B cell (primary cell): ENCODE measurements around the gene LRIT2. TPM values are rescaled to one million over a fixed set of nuclear protein-coding genes. Genes with fewer than 3 reads are reported as not detected.
"Not testable (repeated sequence)": the region's sequence is repeated elsewhere in the genome, so short reads cannot be mapped to it uniquely, and the experiment has no call there.

ENCODE experiments used
- ATAC-seq: fragments of 200-7000 bp; cut with Tn5 transposase; one replicate; pipeline ENCODE4 v1.10.0; 2021; ENCODE audit warnings: low read depth, mild to moderate bottlenecking, moderate number of reproducible peaks, moderate library complexity
- CTCF ChIA-PET: fragments of 350-600 bp; sonication (Branson Sonifier 250); formaldehyde crosslinking; loops from one replicate; lab custom pipeline; 2021; ENCODE audit warnings: antibody characterized with exemption, inconsistent platforms; lab: Charles Lee
- POLR2A ChIA-PET: fragments of 350-600 bp; sonication (Branson Sonifier 250); formaldehyde crosslinking; loops from one replicate; lab custom pipeline; 2021; ENCODE audit warnings: antibody characterized with exemption; lab: Charles Lee
- DNase-seq: peaks from one replicate; pipeline ENCODE4 v3.0.0; 2013
- H2AFZ ChIP-seq: 2 replicates; pipeline ENCODE4 v1.6.1; 2012; ENCODE audit warnings: mild to moderate bottlenecking, low read depth, low read length; ENCODE audit not compliant: insufficient read depth, poor library complexity, severe bottlenecking
- H3K27ac ChIP-seq, 2 donors: 1 replicate in 1 of 2; 2 replicates in 1 of 2; pipeline ENCODE4 v1.5.1; 2012 to 2013; ENCODE audit warnings: low read length in 2 of 2, mild to moderate bottlenecking in 2 of 2, moderate library complexity in 1 of 2
- H3K27me3 ChIP-seq, 4 experiments: fragments of 200-600 bp in 1 of 4; sonication (generic) in 1 of 4; replicated peaks in 1 of 4; 1 replicate in 2 of 4; 2 replicates in 2 of 4; pipeline versions ENCODE4 v1.6.1 to v1.7.0; 2013 to 2016; ENCODE audit warnings: low read length in 3 of 4, mild to moderate bottlenecking in 2 of 4, mixed read lengths in 1 of 4, moderate library complexity in 1 of 4; ENCODE audit not compliant: insufficient read depth in 4 of 4, control insufficient read depth in 3 of 4; ENCODE audit errors: control extremely low read depth in 1 of 4
- H3K36me3 ChIP-seq, 2 experiments: replicated peaks in 1 of 2; 1 replicate in 1 of 2; 2 replicates in 1 of 2; pipeline versions ENCODE4 v1.6.1 to v1.7.1; 2013; ENCODE audit warnings: low read length in 1 of 2; ENCODE audit not compliant: insufficient read depth in 2 of 2, control insufficient read depth in 1 of 2; ENCODE audit errors: control extremely low read depth in 1 of 2, extremely low read depth in 1 of 2
- H3K4me1 ChIP-seq, 2 donors: fragments of 200-600 bp in 1 of 2; sonication (generic) in 1 of 2; 1 replicate in 1 of 2; 2 replicates in 1 of 2; pipeline versions ENCODE4 v1.5.1 to v1.6.1; 2013 to 2017; ENCODE audit warnings: low read length in 2 of 2; ENCODE audit not compliant: control insufficient read depth in 2 of 2, insufficient read depth in 2 of 2
- H3K4me2 ChIP-seq: replicated peaks from 2 replicates; pipeline ENCODE3; 2012; ENCODE audit warnings: mild to moderate bottlenecking, low read depth, low read length; ENCODE audit not compliant: poor library complexity, severe bottlenecking
- H3K4me3 ChIP-seq, 5 experiments: fragments of 200-600 bp in 1 of 5; sonication (generic) in 1 of 5; 1 replicate in 3 of 5; 2 replicates in 2 of 5; pipeline versions ENCODE4 v1.5.1 to v1.7.0; 2011 to 2016; ENCODE audit warnings: low read length in 4 of 5, mild to moderate bottlenecking in 4 of 5, low read depth in 2 of 5, control low read depth in 1 of 5, moderate library complexity in 1 of 5; ENCODE audit not compliant: insufficient read depth in 1 of 5; ENCODE audit errors: control extremely low read depth in 1 of 5, extremely low read depth in 1 of 5
- H3K79me2 ChIP-seq: fragments of 200-600 bp; sonication (generic); one replicate; pipeline ENCODE4 v1.6.0; 2016; ENCODE audit warnings: low read length; ENCODE audit not compliant: control insufficient read depth, insufficient read depth
- H3K9ac ChIP-seq: fragments of 200-600 bp; sonication (generic); 2 replicates; pipeline ENCODE4 v1.6.1; 2017; ENCODE audit warnings: mild to moderate bottlenecking, low read length, moderate library complexity
- H3K9me3 ChIP-seq, 3 donors: one replicate each; pipeline versions ENCODE4 v1.6.1 to v1.7.1; 2013; ENCODE audit warnings: low read length in 2 of 3; ENCODE audit not compliant: control insufficient read depth in 2 of 3, insufficient read depth in 1 of 3; ENCODE audit errors: control extremely low read depth in 1 of 3
- H4K20me1 ChIP-seq: 2 replicates; pipeline ENCODE4 v1.6.0; 2012; ENCODE audit warnings: mild to moderate bottlenecking, low read length; ENCODE audit not compliant: insufficient read depth, control insufficient read depth, poor library complexity, severe bottlenecking
- H3K27ac Mint-ChIP-seq: one replicate; pipeline ENCODE4 v1.8.0; 2021; ENCODE audit warnings: mixed read lengths
- H3K27me3 Mint-ChIP-seq: one replicate; pipeline ENCODE4 v1.8.0; 2021; ENCODE audit warnings: mixed read lengths
- H3K4me1 Mint-ChIP-seq: one replicate; pipeline ENCODE4 v1.8.0; 2021; ENCODE audit warnings: mixed read lengths
- H3K4me3 Mint-ChIP-seq: one replicate; pipeline ENCODE4 v1.8.0; 2021; ENCODE audit warnings: mixed read lengths
- H3K9me3 Mint-ChIP-seq: one replicate; pipeline ENCODE4 v1.8.0; 2022; ENCODE audit warnings: mixed read lengths; ENCODE audit not compliant: insufficient read depth
- CTCF ChIP-seq: fragments of 200-600 bp; IDR thresholded peaks from one replicate; pipeline ENCODE4 v1.8.0; 2022; ENCODE audit warnings: antibody characterized with exemption, mild to moderate bottlenecking
- EZH2 ChIP-seq: IDR thresholded peaks from 2 replicates; pipeline ENCODE4 v1.6.1; 2012; ENCODE audit warnings: borderline replicate concordance, low read depth, mild to moderate bottlenecking, moderate library complexity, low read length; ENCODE audit not compliant: insufficient read depth, poor library complexity, severe bottlenecking
- WGBS: methylation state at CpG from one replicate; pipeline ENCODE4 v1.1.5; 2013; ENCODE audit warnings: missing lambda C conversion rate; ENCODE audit not compliant: insufficient coverage; 5-methylcytosine and 5-hydroxymethylcytosine counted together
- intact Hi-C: fragments of 100-400 bp; cut with micrococcal nuclease; formaldehyde crosslinking; loops from one replicate; pipeline ENCODE4 v1.10.0; 2022
- polyA plus RNA-seq: library from polyadenylated mRNA; depleted of rRNA; stranded (reverse); fragments of >200 nt; gene quantifications from 2 replicates; pipeline ENCODE4 v1.2.3, GENCODE V29; 2012
- total RNA-seq, 2 donors: library from RNA; stranded (reverse); fragments of 120-200 nt in 1 of 2; gene quantifications; 1 replicate in 1 of 2; 2 replicates in 1 of 2; pipeline versions ENCODE4 v1.2.3 to v1.2.4, GENCODE V29; 2013 to 2022

LRIT2 gene
- total and polyA plus RNA-seq, 2 donors (not counting 1 experiment from before 2014, with no cell fraction given): not detected

- ChIA-PET POLR2A (no interaction called here), CTCF (interaction anchor here (1.6 kb wide), 1 partner anchor 25 kb away, joined by 3 read pairs; no protein-coding TSS in a partner anchor)
- H3K27ac ChIP-seq: peak overlapping the region; percentile 46 to 78
- intact Hi-C loops: loop anchor here (1.0 kb wide), 1 partner anchor 33 kb away; the partner anchor contains the start of gene GHITM
- no peak overlapping the region for H3K4me3 ChIP-seq
- peak overlapping the region; percentile 40 for H3K4me3 Mint-ChIP-seq
- no peaks in the 10 kb centered on the region for H4K20me1 ChIP-seq
- peaks cover 17 to 31% of the 10 kb centered on the region in 2 donors for H3K4me1 ChIP-seq
- H3K9me3 ChIP-seq: peaks cover 0 to 4% (median 0%) of the 10 kb centered on the region in 3 donors
- peak overlapping the region; percentile 90 for H3K27ac Mint-ChIP-seq
- ATAC-seq (peak; percentile 45), DNase-seq (no peak)
- peaks cover 2% of the 10 kb centered on the region for H3K9me3 Mint-ChIP-seq
- TF ChIP-seq EZH2: no peak
- TF ChIP-seq CTCF: no peak
- WGBS: 92% methylated on average over 9 of the region's 9 CpGs
- no peaks in the 10 kb centered on the region for H3K27me3 ChIP-seq
- H3K9ac ChIP-seq: no peak overlapping the region
- no peaks in the 10 kb centered on the region for H3K36me3 ChIP-seq
- H3K79me2 ChIP-seq: no peaks in the 10 kb centered on the region
- peaks cover 26% of the 10 kb centered on the region for H3K4me1 Mint-ChIP-seq
- peak overlapping the region; percentile 80 for H2AFZ ChIP-seq
- H3K27me3 Mint-ChIP-seq: no peaks in the 10 kb centered on the region
- H3K4me2 ChIP-seq: peak overlapping the region; percentile 11
Observed at GRCh38 chr10:84172467-84173356, 52.6 kb downstream of the LRIT2 start.

GRCh38 chr10:84171700-84172466, 53.5 kb downstream of the LRIT2 start:
- H3K4me3 ChIP-seq, H4K20me1 ChIP-seq, H3K27me3 Mint-ChIP-seq, POLR2A ChIA-PET, H3K79me2 ChIP-seq, H3K9me3 Mint-ChIP-seq, H3K36me3 ChIP-seq, H3K27me3 ChIP-seq, CTCF ChIA-PET, H3K9me3 ChIP-seq: not testable (repeated sequence)
- Mint-ChIP-seq H3K4me3 (peak overlapping the region; percentile 40), H3K4me1 (peaks cover 26% of the 10 kb centered on the region), H3K27ac (peak overlapping the region; percentile 90)
- Histone ChIP-seq H2AFZ (peak overlapping the region; percentile 80), H3K9ac (peak overlapping the region; percentile 35), H3K4me1 (peaks cover 11 to 24% of the 10 kb centered on the region in 2 donors), H3K4me2 (peak overlapping the region; percentile 11), H3K27ac (peak overlapping the region; percentile 57 to 78)
- ATAC-seq (peak; percentile 36), DNase-seq (peak; percentile 57)
- 78% methylated on average over 14 of the region's 21 CpGs for WGBS
- intact Hi-C loops: loop anchor here (1.0 kb wide), 1 partner anchor 33 kb away; the partner anchor contains the start of gene GHITM

GRCh38 chr10:84171237-84171636, 54.1 kb downstream of the LRIT2 start:
- H3K4me2 ChIP-seq, H3K27me3 Mint-ChIP-seq, H3K9ac ChIP-seq, intact Hi-C loops, H3K36me3 ChIP-seq, H3K9me3 Mint-ChIP-seq, H3K9me3 ChIP-seq, ATAC-seq, DNase-seq, CTCF ChIA-PET, POLR2A ChIA-PET, H3K4me3 ChIP-seq, H4K20me1 ChIP-seq, H3K27me3 ChIP-seq, H3K79me2 ChIP-seq: not testable (repeated sequence)
- Histone ChIP-seq H3K27ac (peak overlapping the region in 1 of 2 donors; percentile 57), H3K4me1 (peaks cover 11 to 26% of the 10 kb centered on the region in 2 donors), H2AFZ (peak overlapping the region; percentile 80)
- H3K27ac Mint-ChIP-seq: peak overlapping the region; percentile 90
- H3K4me1 Mint-ChIP-seq: peaks cover 26% of the 10 kb centered on the region
- 67% methylated on average over 1 of the region's 2 CpGs for WGBS
- peak overlapping the region; percentile 40 for H3K4me3 Mint-ChIP-seq
